Measurements from ENCODE around the gene ECSCR. TPM values are rescaled to one million over a fixed set of nuclear protein-coding genes. Genes with fewer than 3 reads are reported as not detected.

ECSCR gene
- polyA plus RNA-seq, 3 donors = 28.9 to 30.6 (median 30.2) TPM

- no peak for DNase-seq (ENCODE audit: low read depth in 3 of 3, low spot score in 2 of 3)
Observed at GRCh38 chr5:139474890-139475791, 12.6 kb upstream of the ECSCR start.

- DNase-seq (ENCODE audit: low read depth in 3 of 3, low spot score in 2 of 3) = no peak
Observed at GRCh38 chr5:139473565-139473964, 11.0 kb upstream of the ECSCR start.

GRCh38 chr5:139473105-139473504 lies 10.6 kb upstream of the ECSCR start:
- no peak for DNase-seq (ENCODE audit: low read depth in 3 of 3, low spot score in 2 of 3)

GRCh38 chr5:139472386-139473030 lies 10.0 kb upstream of the ECSCR start:
- no peak for DNase-seq (ENCODE audit: low read depth in 3 of 3, low spot score in 2 of 3)

- no peak for DNase-seq (ENCODE audit: low read depth in 3 of 3, low spot score in 2 of 3)
Observed at GRCh38 chr5:139470821-139471300, 8.3 kb upstream of the ECSCR start, which contains the start of gene SMIM33. Gene SMIM33, plus strand, starts transcription at chr5:139471004. Its CDS starts 118 bp downstream, at chr5:139471122.

GRCh38 chr5:139468421-139468931 lies 5.9 kb upstream of the ECSCR start:
- DNase-seq (ENCODE audit: low read depth in 3 of 3, low spot score in 2 of 3) = no peak

- DNase-seq (ENCODE audit: low read depth in 3 of 3, low spot score in 2 of 3) = no peak
Observed at GRCh38 chr5:139461698-139462097, 845 bp downstream of the ECSCR start.

GRCh38 chr5:139461176-139461575 lies 1.4 kb downstream of the ECSCR start:
- no peak for DNase-seq (ENCODE audit: low read depth in 3 of 3, low spot score in 2 of 3)

- no peak for DNase-seq (ENCODE audit: low read depth in 3 of 3, low spot score in 2 of 3)
Observed at GRCh38 chr5:139460455-139460854, 2.1 kb downstream of the ECSCR start.

GRCh38 chr5:139459451-139459934 lies 3.0 kb downstream of the ECSCR start:
- no peak for DNase-seq (ENCODE audit: low read depth in 3 of 3, low spot score in 2 of 3)

- no peak for DNase-seq (ENCODE audit: low read depth in 3 of 3, low spot score in 2 of 3)
Observed at GRCh38 chr5:139458580-139459407, 3.7 kb downstream of the ECSCR start.

- DNase-seq (ENCODE audit: low read depth in 3 of 3, low spot score in 2 of 3) = no peak
Observed at GRCh38 chr5:139457653-139458306, 4.8 kb downstream of the ECSCR start.

- no peak for DNase-seq (ENCODE audit: low read depth in 3 of 3, low spot score in 2 of 3)
Observed at GRCh38 chr5:139457241-139457640, 5.3 kb downstream of the ECSCR start.

GRCh38 chr5:139456776-139457175 lies 5.8 kb downstream of the ECSCR start:
- no peak for DNase-seq (ENCODE audit: low read depth in 3 of 3, low spot score in 2 of 3)

GRCh38 chr5:139454568-139455290 lies 7.8 kb downstream of the ECSCR start:
- no peak for DNase-seq (ENCODE audit: low read depth in 3 of 3, low spot score in 2 of 3)

- DNase-seq (ENCODE audit: low read depth in 3 of 3, low spot score in 2 of 3) = no peak
Observed at GRCh38 chr5:139453683-139454567, 8.6 kb downstream of the ECSCR start.

- no peak for DNase-seq (ENCODE audit: low read depth in 3 of 3, low spot score in 2 of 3)
Observed at GRCh38 chr5:139451878-139452660, 10.5 kb downstream of the ECSCR start.

GRCh38 chr5:139451176-139451575 lies 11.4 kb downstream of the ECSCR start:
- no peak for DNase-seq (ENCODE audit: low read depth in 3 of 3, low spot score in 2 of 3)
